SK-N-SH (cell line): Measurements from ENCODE around the gene SPSB4. TPM values are rescaled to one million over a fixed set of nuclear protein-coding genes. Genes with fewer than 3 reads are reported as not detected.
"Not testable (repeated sequence)": the region's sequence is repeated elsewhere in the genome, so short reads cannot be mapped to it uniquely, and the experiment has no call there.

Source experiments
- CTCF ChIA-PET: fragments of 300-600, 350-600 bp; formaldehyde crosslinking; extraction: SDS; loops from one replicate; lab custom pipeline; 2021; lab: Yijun Ruan, JAX
- POLR2A ChIA-PET: fragments of 350-600 bp; sonication (Branson Sonifier 250); formaldehyde crosslinking; extraction: SDS; loops from one replicate; lab custom pipeline; 2020; ENCODE audit warnings: antibody characterized with exemption, inconsistent platforms; lab: Yijun Ruan, JAX
- DNase-seq: peaks from one replicate; pipeline ENCODE4 v3.0.0; 2012
- H2AFZ ChIP-seq: fragments of 200-600 bp; sonication (generic); 2 replicates; pipeline ENCODE4 v1.8.1; 2016; ENCODE audit warnings: antibody characterized with exemption, mild to moderate bottlenecking, low read depth
- H3F3A ChIP-seq: fragments of 200-600 bp; sonication (generic); replicated peaks from 2 replicates; pipeline ENCODE3; 2016; ENCODE audit warnings: antibody characterized with exemption, mild to moderate bottlenecking; ENCODE audit not compliant: insufficient read depth
- H3K27ac ChIP-seq, 2 experiments: fragments of 200-500 bp in 1 of 2; fragments of 200-600 bp in 1 of 2; sonication (Bioruptor generic) in 1 of 2; sonication (generic), shearing (Covaris generic) in 1 of 2; 2 replicates each; pipeline versions ENCODE4 v1.5.1 to v1.6.1; 2014 to 2016; ENCODE audit warnings: low read depth in 2 of 2, inconsistent platforms in 1 of 2, low read length in 1 of 2, mild to moderate bottlenecking in 1 of 2, mixed read lengths in 1 of 2
- H3K27me3 ChIP-seq: fragments of 200-600 bp; sonication (generic), shearing (Covaris generic); 2 replicates; pipeline ENCODE4 v1.6.1; 2016; ENCODE audit warnings: mixed run types; ENCODE audit not compliant: insufficient read depth
- H3K36me3 ChIP-seq, 2 experiments: fragments of 200-500 bp in 1 of 2; fragments of 200-600 bp in 1 of 2; sonication (Bioruptor generic) in 1 of 2; sonication (generic) in 1 of 2; replicated peaks in 1 of 2; 2 replicates each; pipeline versions ENCODE3 to v1.5.1; 2014 to 2016; ENCODE audit warnings: low read length in 1 of 2, mild to moderate bottlenecking in 1 of 2; ENCODE audit not compliant: insufficient read depth in 2 of 2, control insufficient read depth in 1 of 2
- H3K4me1 ChIP-seq, 2 experiments: fragments of 200-500 bp in 1 of 2; fragments of 200-600 bp in 1 of 2; sonication (Bioruptor generic) in 1 of 2; sonication (generic), shearing (Covaris generic) in 1 of 2; 2 replicates each; pipeline versions ENCODE4 v1.5.1 to v1.6.1; 2014 to 2016; ENCODE audit warnings: low read depth in 1 of 2, low read length in 1 of 2, mixed run types in 1 of 2; ENCODE audit not compliant: insufficient read depth in 2 of 2, control insufficient read depth in 1 of 2
- H3K4me2 ChIP-seq: fragments of 200-600 bp; sonication (generic), shearing (Covaris generic); 2 replicates; pipeline ENCODE4 v1.6.1; 2017; ENCODE audit warnings: mixed run types
- H3K4me3 ChIP-seq, 2 experiments: fragments of 200-500 bp in 1 of 2; fragments of 200-600 bp in 1 of 2; sonication (Bioruptor generic) in 1 of 2; sonication (generic), shearing (Covaris generic) in 1 of 2; 2 replicates each; pipeline versions ENCODE4 v1.5.1 to v1.8.1; 2014 to 2016; ENCODE audit warnings: low read depth in 2 of 2, inconsistent platforms in 1 of 2, low read length in 1 of 2, mild to moderate bottlenecking in 1 of 2, mixed read lengths in 1 of 2, moderate library complexity in 1 of 2
- H3K79me2 ChIP-seq: fragments of 200-600 bp; sonication (generic); 2 replicates; pipeline ENCODE4 v1.8.1; 2017; ENCODE audit warnings: mild to moderate bottlenecking; ENCODE audit not compliant: insufficient read depth
- H3K9ac ChIP-seq: fragments of 200-600 bp; sonication (generic); 2 replicates; pipeline ENCODE4 v1.6.1; 2017; ENCODE audit warnings: mixed run types
- H3K9me2 ChIP-seq: fragments of 200-600 bp; sonication (generic); 2 replicates; pipeline ENCODE4 v1.6.1; 2017; ENCODE audit warnings: mixed run types
- H3K9me3 ChIP-seq: fragments of 200-600 bp; sonication (generic); 2 replicates; pipeline ENCODE4 v1.6.1; 2017; ENCODE audit warnings: mixed run types, mild to moderate bottlenecking, moderate library complexity
- H4K20me1 ChIP-seq: fragments of 200-600 bp; sonication (generic); 2 replicates; pipeline ENCODE4 v1.6.1; 2017; ENCODE audit warnings: mild to moderate bottlenecking, mixed run types; ENCODE audit not compliant: insufficient read depth
- EP300 ChIP-seq, 2 experiments: IDR thresholded peaks; 2 replicates each; pipeline versions ENCODE4 v1.4.0 to v1.6.1; 2012; ENCODE audit warnings: borderline replicate concordance in 1 of 2, low read depth in 1 of 2, low read length in 1 of 2
- FOXM1 ChIP-seq: IDR thresholded peaks from 2 replicates; pipeline ENCODE4 v1.4.0; 2012; ENCODE audit warnings: low read depth, mild to moderate bottlenecking
- GABPA ChIP-seq: IDR thresholded peaks from 2 replicates; pipeline ENCODE4 v1.4.0; 2012; ENCODE audit warnings: low read depth, mild to moderate bottlenecking
- MAX ChIP-seq: IDR thresholded peaks from 2 replicates; pipeline ENCODE4 v1.4.0; 2012; ENCODE audit warnings: low read depth
- PBX3 ChIP-seq: IDR thresholded peaks from 2 replicates; pipeline ENCODE4; 2012
- POLR2AphosphoS5 ChIP-seq: IDR thresholded peaks from 2 replicates; pipeline ENCODE4 v1.6.1; 2012; ENCODE audit warnings: low read depth, low read length
- RAD21 ChIP-seq: IDR thresholded peaks from 2 replicates; pipeline ENCODE4 v1.6.1; 2012; ENCODE audit warnings: mild to moderate bottlenecking, low read length
- RXRA ChIP-seq: IDR thresholded peaks from 2 replicates; pipeline ENCODE4 v1.4.0; 2012; ENCODE audit warnings: low read depth, mild to moderate bottlenecking, borderline replicate concordance
- SIN3A ChIP-seq: IDR thresholded peaks from 2 replicates; pipeline ENCODE4 v1.6.1; 2012; ENCODE audit warnings: low read depth, mild to moderate bottlenecking, low read length, moderate library complexity, borderline replicate concordance
- SMC3 ChIP-seq: IDR thresholded peaks from 2 replicates; pipeline ENCODE4 v1.6.1; 2012; ENCODE audit warnings: low read depth, low read length, improper control_type of control experiment
- TAF1 ChIP-seq: IDR thresholded peaks from 2 replicates; pipeline ENCODE4 v1.6.1; 2012; ENCODE audit warnings: low read depth, mild to moderate bottlenecking, low read length, moderate library complexity, borderline replicate concordance
- TCF12 ChIP-seq: IDR thresholded peaks from 2 replicates; pipeline ENCODE4 v1.4.0; 2012
- TEAD4 ChIP-seq: IDR thresholded peaks from 2 replicates; pipeline ENCODE4 v1.4.0; 2012; ENCODE audit warnings: mild to moderate bottlenecking, borderline replicate concordance; ENCODE audit not compliant: insufficient read depth
- YY1 ChIP-seq: IDR thresholded peaks from 2 replicates; pipeline ENCODE4 v1.4.0; 2012; ENCODE audit warnings: low read depth, mild to moderate bottlenecking
- WGBS: methylation state at CpG from one replicate; pipeline ENCODE4 v1.1.6; 2017; ENCODE audit warnings: low lambda C conversion rate; 5-methylcytosine and 5-hydroxymethylcytosine counted together
- polyA plus RNA-seq, 3 experiments: library from polyadenylated mRNA; depleted of rRNA; stranded (reverse); fragments of >200 nt; gene quantifications; 2 replicates each; pipeline ENCODE4 v1.2.3, GENCODE V29; 2012

The SPSB4 gene
- polyA plus RNA-seq, 1 of the 3 experiments (the other 2 are of a cell fraction): 0.10 TPM

GRCh38 chr3:141116721-141117120 lies 65.6 kb downstream of the SPSB4 start:
- ChIA-PET POLR2A (no interaction called here), CTCF (interaction anchor here (1.0 to 9.0 kb wide), 9 partner anchors 7 to 116 kb away, joined by 3 to 77 read pairs (median 12); partner anchors contain the start of gene SPSB4)
- no peaks in the 10 kb centered on the region for H3K79me2 ChIP-seq
- H3K27me3 ChIP-seq: no peaks in the 10 kb centered on the region
- H3K9me3 ChIP-seq: no peaks in the 10 kb centered on the region
- H3K9me2 ChIP-seq: no peaks in the 10 kb centered on the region
- H3K36me3 ChIP-seq: no peaks in the 10 kb centered on the region
- no peak for DNase-seq
- no peak overlapping the region for H3K4me3 ChIP-seq
- H2AFZ ChIP-seq: no peak overlapping the region
- H3K4me1 ChIP-seq: no peaks in the 10 kb centered on the region
- H3F3A ChIP-seq: no peaks in the 10 kb centered on the region
- no CpG with 5 or more reads among the region's 1 CpG for WGBS
- no peak overlapping the region for H3K4me2 ChIP-seq
- H4K20me1 ChIP-seq: no peaks in the 10 kb centered on the region
- H3K9ac ChIP-seq: no peak overlapping the region
- no peak overlapping the region for H3K27ac ChIP-seq
- TF ChIP-seq POLR2AphosphoS5 (no peak), MAX (no peak), RXRA (no peak), FOXM1 (no peak), GABPA (no peak), YY1 (no peak), PBX3 (no peak), TEAD4 (no peak), RAD21 (no peak), SMC3 (no peak), TCF12 (no peak), SIN3A (no peak), TAF1 (no peak), EP300 (IDR thresholded peaks at IDR 0.05; ENCODE audit: borderline replicate concordance in 1 of 2, low read depth in 1 of 2, low read length in 1 of 2) (no peak)

GRCh38 chr3:141117982-141118381 lies 66.8 kb downstream of the SPSB4 start:
- H3K27ac ChIP-seq, H3K9ac ChIP-seq, H3K4me1 ChIP-seq, H3K9me2 ChIP-seq, CTCF ChIA-PET, POLR2A ChIA-PET, H2AFZ ChIP-seq, H4K20me1 ChIP-seq, H3K27me3 ChIP-seq, H3K4me2 ChIP-seq, H3K79me2 ChIP-seq, DNase-seq, H3K9me3 ChIP-seq, H3F3A ChIP-seq, H3K4me3 ChIP-seq, H3K36me3 ChIP-seq: not testable (repeated sequence)
- WGBS: 21% methylated on average over 1 of the region's 1 CpG
